Cardiac muscle cell (in vitro differentiated cells and primary cell): Measurements from ENCODE around the gene TOMM70. TPM values are rescaled to one million over a fixed set of nuclear protein-coding genes. Genes with fewer than 3 reads are reported as not detected.
A peak's percentile ranks its signal among the peaks of the same experiment; 100 is the strongest.

Source experiments
- DNase-seq, 2 donors: peaks; one replicate each; pipeline versions ENCODE4 v3.0.0 to v3.0.0-alpha.2; 2010 to 2017; ENCODE audit warnings: low read depth in 1 of 2, low spot score in 1 of 2
- H3K27ac ChIP-seq: fragments of 200-600 bp; sonication (generic); 2 replicates; pipeline ENCODE4 v1.5.1; 2016
- H3K27me3 ChIP-seq: fragments of 200-600 bp; sonication (generic); 2 replicates; pipeline ENCODE4 v1.6.0; 2016; ENCODE audit warnings: control low read depth
- H3K36me3 ChIP-seq: fragments of 200-600 bp; sonication (generic); 2 replicates; pipeline ENCODE4 v1.5.1; 2016; ENCODE audit warnings: control low read depth
- H3K4me1 ChIP-seq: fragments of 200-600 bp; sonication (generic); 2 replicates; pipeline ENCODE4 v1.8.1; 2017; ENCODE audit warnings: low read depth, mild to moderate bottlenecking, mixed run types
- H3K4me3 ChIP-seq: fragments of 200-600 bp; sonication (generic); 2 replicates; pipeline ENCODE4 v1.5.1; 2016; ENCODE audit warnings: mild to moderate bottlenecking
- H3K9me3 ChIP-seq: fragments of 200-600 bp; sonication (generic); 2 replicates; pipeline ENCODE4 v1.5.1; 2017; ENCODE audit warnings: low read depth, mild to moderate bottlenecking, control low read depth
- CTCF ChIP-seq: IDR thresholded peaks from 2 replicates; pipeline ENCODE4 v1.5.1; 2012; ENCODE audit warnings: low read depth, mild to moderate bottlenecking, low read length
- polyA plus RNA-seq: library from polyadenylated mRNA; unstranded; fragments of >200 nt; fragmentation: Nextera tagmentation; extraction: Ambion mirVana; gene quantifications from 2 replicates; pipeline ENCODE4 v1.2.1, GENCODE V29; 2016
- total RNA-seq: library from RNA; depleted of rRNA; stranded (reverse); fragments of >200 nt; gene quantifications from 2 replicates; pipeline ENCODE4 v1.2.3, GENCODE V29; 2016

The TOMM70 gene
- total and polyA plus RNA-seq, 2 experiments from 2014 or later = 34.3 to 43.5 TPM

- DNase-seq = no peak
- Histone ChIP-seq H3K36me3 (no peaks in the 10 kb centered on the region), H3K27ac (no peak overlapping the region), H3K4me1 (no peaks in the 10 kb centered on the region), H3K4me3 (no peak overlapping the region), H3K9me3 (no peaks in the 10 kb centered on the region), H3K27me3 (no peaks in the 10 kb centered on the region)
- no peak for TF ChIP-seq CTCF
Observed at GRCh38 chr3:100438623-100438974, 37.7 kb upstream of the TOMM70 start.

GRCh38 chr3:100437721-100438622 is 37.1 kb upstream of the TOMM70 start:
- Histone ChIP-seq H3K27ac (no peak overlapping the region), H3K4me3 (no peak overlapping the region), H3K4me1 (no peaks in the 10 kb centered on the region), H3K27me3 (no peaks in the 10 kb centered on the region), H3K9me3 (no peaks in the 10 kb centered on the region), H3K36me3 (no peaks in the 10 kb centered on the region)
- no peak for TF ChIP-seq CTCF
- DNase-seq = no peak

GRCh38 chr3:100436951-100437350 is 36.1 kb upstream of the TOMM70 start:
- Histone ChIP-seq H3K27me3 (no peaks in the 10 kb centered on the region), H3K4me3 (no peak overlapping the region), H3K9me3 (no peaks in the 10 kb centered on the region), H3K27ac (no peak overlapping the region), H3K36me3 (no peaks in the 10 kb centered on the region), H3K4me1 (no peaks in the 10 kb centered on the region)
- TF ChIP-seq CTCF = no peak
- no peak for DNase-seq

GRCh38 chr3:100429187-100429716 is 28.4 kb upstream of the TOMM70 start:
- no peaks in the 10 kb centered on the region for H3K36me3 ChIP-seq
- peaks cover 24% of the 10 kb centered on the region for H3K4me1 ChIP-seq
- no peak overlapping the region for H3K4me3 ChIP-seq
- peak overlapping the region; percentile 85 for H3K27ac ChIP-seq
- peak in 1 of 2 donors; percentile 38 for DNase-seq
- no peak for TF ChIP-seq CTCF
- no peaks in the 10 kb centered on the region for H3K27me3 ChIP-seq
- no peaks in the 10 kb centered on the region for H3K9me3 ChIP-seq

- no peaks in the 10 kb centered on the region for H3K9me3 ChIP-seq
- no peak overlapping the region for H3K27ac ChIP-seq
- TF ChIP-seq CTCF = no peak
- DNase-seq = peak in 1 of 2 donors; percentile 83
- H3K36me3 ChIP-seq = no peaks in the 10 kb centered on the region
- H3K4me1 ChIP-seq = peaks cover 24% of the 10 kb centered on the region
- no peak overlapping the region for H3K4me3 ChIP-seq
- no peaks in the 10 kb centered on the region for H3K27me3 ChIP-seq
Observed at GRCh38 chr3:100427699-100428098, 26.8 kb upstream of the TOMM70 start.
